ENCODE results near the gene ZNF30.

DNA sequence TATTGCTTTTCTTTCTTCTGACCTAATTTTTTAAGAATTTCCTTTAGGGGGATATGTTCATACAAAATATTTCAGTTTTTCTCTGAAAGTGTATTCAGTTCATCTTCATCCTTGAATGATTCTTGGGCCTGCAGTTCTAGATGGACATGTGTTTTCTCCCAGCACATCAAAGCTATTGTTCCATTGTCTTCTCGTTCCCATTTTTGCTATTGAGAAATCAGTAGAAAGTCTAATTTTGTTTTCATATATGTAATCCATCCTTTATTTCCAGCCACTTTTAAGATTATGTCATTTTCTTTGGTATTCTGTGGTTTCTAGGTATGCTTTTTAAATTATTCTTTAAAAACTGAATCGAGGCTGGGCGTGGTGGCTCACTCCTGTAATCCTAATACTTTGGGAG is 57.6 kb downstream of the ZNF30 start:
- TF ChIP-seq CTCF (IDR thresholded peaks at IDR 0.05): no peak
- no peak for TF ChIP-seq POLR2A (IDR thresholded peaks at IDR 0.05)
